T-helper 2 cell treated with Interferon-gamma antibody and Interleukin-4, amounts not matched to agents 5 μg/mL and 100 μg/mL, for 36 hours (primary cell): ENCODE measurements around the gene CLIP4.

ENCODE experiments used
- DNase-seq: peaks from one replicate; pipeline ENCODE4 v3.0.0; 2021; ENCODE audit warnings: low spot score
- H3K27ac Mint-ChIP-seq: one replicate; pipeline ENCODE4 v1.8.0; 2021; ENCODE audit warnings: mild to moderate bottlenecking, mixed read lengths
- H3K27me3 Mint-ChIP-seq: one replicate; pipeline ENCODE4 v1.8.0; 2021; ENCODE audit warnings: low read depth, mixed read lengths
- H3K36me3 Mint-ChIP-seq: one replicate; pipeline ENCODE4 v1.8.0; 2021; ENCODE audit warnings: low read depth, mixed read lengths
- H3K4me1 Mint-ChIP-seq: one replicate; pipeline ENCODE4 v1.8.0; 2021; ENCODE audit warnings: low read depth, mixed read lengths
- H3K4me3 Mint-ChIP-seq: one replicate; pipeline ENCODE4 v1.8.0; 2022; ENCODE audit warnings: mild to moderate bottlenecking, moderate library complexity, mixed read lengths
- H3K9me3 Mint-ChIP-seq: one replicate; pipeline ENCODE4 v1.8.0; 2021; ENCODE audit warnings: mixed read lengths

The CLIP4 gene

DNA sequence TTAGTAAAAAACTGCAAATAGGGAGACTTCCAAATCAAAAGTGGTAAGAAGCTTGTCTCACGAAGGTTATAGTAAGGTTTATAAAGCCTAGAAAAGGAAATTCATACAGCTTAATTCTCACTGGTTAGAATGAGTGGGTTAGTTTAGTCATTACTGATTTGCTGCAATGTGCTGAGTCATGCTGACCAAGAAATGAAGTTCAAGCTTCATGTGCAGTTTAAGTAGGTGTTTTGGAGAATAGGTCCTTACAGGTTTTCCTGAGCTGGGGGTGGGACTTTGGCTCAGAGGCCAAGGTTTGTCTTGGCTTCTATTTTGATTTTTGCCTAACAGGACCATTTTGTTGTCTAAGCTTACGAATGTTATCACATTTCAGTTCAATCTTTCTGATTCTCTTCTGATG lies 15.1 kb downstream of the CLIP4 start:
- H3K36me3 Mint-ChIP-seq = peaks cover 42% of the 10 kb centered on the region
- peak overlapping the region; percentile 26 for H3K4me3 Mint-ChIP-seq
- H3K27me3 Mint-ChIP-seq = no peaks in the 10 kb centered on the region
- peak overlapping the region; percentile 53 for H3K27ac Mint-ChIP-seq
- H3K4me1 Mint-ChIP-seq = peaks cover 29% of the 10 kb centered on the region
- H3K9me3 Mint-ChIP-seq = peaks cover 4% of the 10 kb centered on the region
- peak; percentile 39 for DNase-seq

DNA sequence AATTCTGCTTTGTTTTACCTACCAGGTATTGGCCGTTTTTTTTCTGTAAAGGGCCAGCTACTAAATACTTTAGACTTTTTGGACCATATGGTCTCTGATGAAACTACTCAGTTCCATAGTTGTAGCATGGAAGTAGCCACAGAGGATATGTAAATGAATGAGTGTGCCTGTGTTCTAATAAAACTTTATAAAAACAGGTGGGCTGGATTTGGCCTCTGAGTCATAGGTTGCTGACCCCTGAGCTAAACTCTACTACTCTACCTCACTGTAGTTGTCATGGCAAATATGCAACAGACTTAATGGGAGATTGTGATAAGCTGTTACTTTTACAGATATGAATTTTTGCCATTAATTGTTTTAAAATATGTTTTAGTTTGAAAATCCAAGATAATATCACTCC lies 19.7 kb downstream of the CLIP4 start:
- DNase-seq = no peak
- H3K9me3 Mint-ChIP-seq = peaks cover 23% of the 10 kb centered on the region
- H3K4me1 Mint-ChIP-seq = peaks cover 19% of the 10 kb centered on the region
- peaks cover 62% of the 10 kb centered on the region for H3K36me3 Mint-ChIP-seq
- H3K27ac Mint-ChIP-seq = no peak overlapping the region
- H3K27me3 Mint-ChIP-seq = no peaks in the 10 kb centered on the region
- H3K4me3 Mint-ChIP-seq = no peak overlapping the region

DNA sequence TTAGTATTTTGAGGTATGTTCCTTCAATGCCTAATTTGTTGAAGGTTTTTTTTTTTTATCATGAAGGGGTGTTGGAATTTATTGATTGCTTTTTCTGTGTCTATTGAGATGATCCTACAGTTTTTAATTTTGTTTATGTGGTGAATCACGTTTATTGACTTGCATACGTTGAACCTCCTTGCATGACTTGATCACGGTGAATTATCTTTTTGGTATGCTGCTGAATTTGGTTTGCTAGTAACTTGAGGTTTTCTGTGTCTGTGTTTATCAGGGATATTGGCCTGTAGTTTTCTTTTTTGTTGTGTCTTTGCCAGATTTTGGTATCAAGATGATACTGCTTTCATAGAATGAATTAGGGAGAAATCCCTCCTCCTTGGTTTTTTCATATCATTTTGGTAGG lies 23.9 kb downstream of the CLIP4 start:
- Mint-ChIP-seq H3K27me3 (no peaks in the 10 kb centered on the region), H3K27ac (no peak overlapping the region), H3K4me1 (peaks cover 18% of the 10 kb centered on the region), H3K36me3 (peaks cover 67% of the 10 kb centered on the region), H3K4me3 (no peak overlapping the region), H3K9me3 (peaks cover 23% of the 10 kb centered on the region)
- DNase-seq = no peak

DNA sequence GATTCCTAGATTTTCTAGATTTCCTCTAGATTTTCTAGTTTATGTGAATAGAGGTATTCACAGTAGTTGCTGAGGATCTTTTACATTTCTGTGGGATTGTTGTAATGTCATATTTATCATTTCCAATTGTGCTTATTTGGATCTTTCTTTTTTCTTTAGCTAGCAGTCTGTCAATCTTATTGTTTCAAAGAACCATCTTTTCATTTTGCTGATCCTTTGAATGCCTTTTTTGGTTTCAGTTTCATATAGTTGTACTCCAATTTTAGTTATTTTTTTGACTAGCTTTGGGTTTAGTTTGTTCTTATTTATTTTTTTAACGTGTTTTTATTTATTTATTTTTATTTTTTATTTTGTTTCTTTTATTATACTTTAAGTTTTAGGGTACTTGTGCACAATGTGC lies 24.5 kb downstream of the CLIP4 start:
- H3K36me3 Mint-ChIP-seq = peaks cover 68% of the 10 kb centered on the region
- H3K27ac Mint-ChIP-seq = peak overlapping the region; percentile 61
- H3K9me3 Mint-ChIP-seq = peaks cover 23% of the 10 kb centered on the region
- no peaks in the 10 kb centered on the region for H3K27me3 Mint-ChIP-seq
- H3K4me3 Mint-ChIP-seq = peak overlapping the region; percentile 44
- H3K4me1 Mint-ChIP-seq = peaks cover 18% of the 10 kb centered on the region
- no peak for DNase-seq

DNA sequence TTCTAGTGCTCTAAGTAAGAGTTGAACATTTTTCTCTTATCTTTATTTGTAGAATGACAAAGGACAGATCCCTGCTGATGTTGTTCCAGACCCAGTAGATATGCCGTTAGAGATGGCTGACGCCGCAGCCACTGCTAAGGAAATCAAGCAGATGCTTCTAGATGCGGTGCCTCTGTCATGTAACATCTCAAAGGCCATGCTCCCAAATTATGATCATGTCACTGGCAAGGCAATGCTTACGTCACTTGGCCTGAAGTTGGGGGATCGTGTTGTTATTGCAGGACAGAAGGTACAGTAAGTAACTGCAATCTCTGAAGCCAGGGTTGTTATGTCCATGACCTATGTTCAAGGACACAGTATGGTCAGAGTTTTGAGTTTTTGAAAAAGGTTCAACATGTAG lies 28.4 kb downstream of the CLIP4 start:
- Mint-ChIP-seq H3K9me3 (peaks cover 13% of the 10 kb centered on the region), H3K4me1 (peaks cover 18% of the 10 kb centered on the region), H3K27ac (no peak overlapping the region), H3K36me3 (peaks cover 55% of the 10 kb centered on the region), H3K27me3 (no peaks in the 10 kb centered on the region), H3K4me3 (no peak overlapping the region)
- no peak for DNase-seq

DNA sequence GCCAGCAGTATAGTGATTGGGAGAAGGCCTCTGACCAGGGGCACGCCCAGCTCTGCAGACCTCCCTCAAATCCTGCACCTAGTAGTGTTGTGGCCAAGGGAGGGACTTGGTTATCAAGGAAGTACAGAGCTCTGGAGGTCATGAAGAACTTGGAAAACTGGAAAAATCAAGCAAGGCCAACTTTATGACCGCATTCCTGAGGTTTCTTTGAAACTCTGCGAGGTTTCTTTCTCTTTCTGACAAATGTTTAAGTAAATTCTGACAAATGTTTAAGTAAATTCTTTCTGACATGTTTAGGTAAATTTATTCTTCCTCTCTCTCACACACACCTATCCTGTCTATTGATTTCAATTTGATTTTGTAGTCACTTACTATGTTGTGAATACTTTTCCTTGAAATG lies 31.0 kb downstream of the CLIP4 start:
- Mint-ChIP-seq H3K27me3 (no peaks in the 10 kb centered on the region), H3K27ac (no peak overlapping the region), H3K9me3 (no peaks in the 10 kb centered on the region), H3K4me3 (no peak overlapping the region), H3K4me1 (peaks cover 7% of the 10 kb centered on the region), H3K36me3 (peaks cover 40% of the 10 kb centered on the region)
- DNase-seq = no peak

DNA sequence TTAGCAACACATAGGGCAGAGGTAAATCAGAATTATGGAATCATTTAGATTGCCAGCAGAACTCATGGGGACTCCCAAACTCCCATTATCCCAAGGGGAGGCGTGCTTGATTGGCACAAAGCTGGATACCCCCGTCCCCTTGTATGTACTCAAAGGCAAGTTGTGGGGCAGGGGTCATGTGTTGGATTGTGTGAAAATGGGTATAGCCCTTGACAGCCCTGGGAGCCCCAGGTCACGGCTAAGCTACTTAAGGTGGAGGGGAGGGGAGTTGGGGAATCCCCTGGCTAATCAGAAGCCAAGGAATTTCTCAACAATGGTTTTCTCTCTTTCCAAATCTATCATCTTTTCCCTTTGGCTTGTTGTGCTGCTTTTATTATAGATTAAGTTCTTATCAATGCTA lies 32.7 kb downstream of the CLIP4 start:
- peaks cover 43% of the 10 kb centered on the region for H3K36me3 Mint-ChIP-seq
- H3K4me3 Mint-ChIP-seq = no peak overlapping the region
- H3K4me1 Mint-ChIP-seq = peaks cover 2% of the 10 kb centered on the region
- H3K9me3 Mint-ChIP-seq = no peaks in the 10 kb centered on the region
- DNase-seq = no peak
- no peak overlapping the region for H3K27ac Mint-ChIP-seq
- H3K27me3 Mint-ChIP-seq = no peaks in the 10 kb centered on the region

DNA sequence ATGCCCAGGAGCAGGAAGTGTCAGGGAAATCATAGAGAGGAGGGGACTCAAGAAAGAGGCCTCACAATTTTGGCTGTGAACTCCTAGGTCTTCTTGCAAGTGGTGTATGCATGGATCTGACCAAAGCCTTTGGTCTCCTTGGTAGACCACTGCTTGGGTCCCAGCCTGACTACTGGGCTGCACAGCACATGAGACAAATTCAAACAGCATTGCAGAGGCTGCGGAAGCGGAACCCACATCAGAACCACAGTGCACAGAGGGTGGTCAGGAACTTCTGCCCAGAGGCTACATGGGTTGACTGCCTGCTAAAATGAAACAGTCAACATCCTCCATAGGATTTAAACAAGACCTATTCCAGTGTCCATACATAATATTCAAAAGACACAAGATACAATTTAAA lies 39.4 kb downstream of the CLIP4 start:
- Mint-ChIP-seq H3K9me3 (no peaks in the 10 kb centered on the region), H3K4me3 (no peak overlapping the region), H3K27me3 (no peaks in the 10 kb centered on the region), H3K27ac (peak overlapping the region; percentile 46), H3K4me1 (peaks cover 2% of the 10 kb centered on the region), H3K36me3 (peaks cover 59% of the 10 kb centered on the region)
- no peak for DNase-seq

DNA sequence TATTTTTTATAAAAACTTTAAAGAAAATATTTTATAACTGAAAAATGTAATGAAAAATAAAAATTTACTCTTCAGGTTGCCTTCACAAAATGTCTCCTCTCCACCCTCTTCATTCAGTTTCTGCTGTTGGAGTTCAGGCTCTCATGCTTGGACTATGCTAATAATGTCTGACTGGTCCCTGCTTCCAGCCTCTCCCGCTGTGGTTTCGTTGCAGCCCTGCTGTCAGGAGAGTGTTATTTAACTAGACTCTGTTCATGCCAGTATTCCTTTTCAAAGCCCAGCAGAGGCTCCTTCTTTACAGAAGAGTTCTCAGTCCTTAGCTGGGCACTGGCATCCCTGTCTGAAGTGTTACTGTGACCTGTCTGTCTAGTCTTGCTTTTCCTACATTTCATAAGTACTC lies 40.4 kb downstream of the CLIP4 start:
- Mint-ChIP-seq H3K36me3 (peaks cover 61% of the 10 kb centered on the region), H3K27ac (no peak overlapping the region)

DNA sequence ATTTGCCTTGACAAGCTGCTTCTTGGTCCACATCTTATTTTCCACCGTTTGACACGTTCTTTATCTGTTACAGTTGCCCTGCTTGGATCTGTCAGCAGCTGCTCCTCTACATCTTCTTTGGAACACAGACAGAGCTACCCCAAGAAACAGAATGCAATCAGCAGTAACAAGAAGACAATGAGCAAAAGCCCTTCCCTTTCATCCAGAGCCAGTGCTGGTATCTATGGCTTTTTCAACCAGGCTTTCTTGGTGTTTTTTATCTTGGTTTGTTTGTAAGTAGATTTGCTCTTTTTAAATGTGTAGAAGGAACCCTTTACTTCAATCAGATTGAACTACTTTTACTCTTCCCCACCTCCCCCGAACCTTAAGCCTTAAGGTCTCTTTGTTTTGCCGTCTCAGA lies 41.9 kb downstream of the CLIP4 start:
- Mint-ChIP-seq H3K27ac (no peak overlapping the region), H3K4me1 (no peaks in the 10 kb centered on the region), H3K27me3 (no peaks in the 10 kb centered on the region), H3K36me3 (peaks cover 62% of the 10 kb centered on the region), H3K9me3 (no peaks in the 10 kb centered on the region), H3K4me3 (no peak overlapping the region)
- no peak for DNase-seq

More for the DNA sequence above, 40.4 kb downstream of the CLIP4 start:
- H3K9me3 Mint-ChIP-seq = no peaks in the 10 kb centered on the region
- no peak for DNase-seq
- H3K27me3 Mint-ChIP-seq = no peaks in the 10 kb centered on the region
- H3K4me1 Mint-ChIP-seq = no peaks in the 10 kb centered on the region
- no peak overlapping the region for H3K4me3 Mint-ChIP-seq

DNA sequence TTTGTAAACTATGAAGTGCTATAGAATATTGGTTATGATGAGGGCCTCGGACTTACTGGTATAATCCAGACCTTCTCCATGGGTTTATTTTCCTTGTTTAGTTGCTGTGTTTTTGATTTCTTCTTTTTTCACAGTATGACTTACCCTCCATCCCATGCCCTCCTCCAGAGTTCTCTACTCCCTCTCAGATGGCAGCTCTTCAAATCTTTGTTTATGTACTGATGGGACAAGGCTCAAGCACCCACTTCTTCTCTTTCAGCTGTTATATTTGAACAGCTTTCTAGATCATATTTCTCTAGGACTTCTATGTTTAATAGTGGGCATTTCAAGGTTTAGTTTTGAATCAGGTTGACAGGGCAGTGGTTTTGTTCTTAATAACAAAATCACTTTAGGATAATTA lies 43.9 kb downstream of the CLIP4 start:
- Mint-ChIP-seq H3K4me3 (no peak overlapping the region), H3K36me3 (peaks cover 55% of the 10 kb centered on the region), H3K9me3 (no peaks in the 10 kb centered on the region), H3K27me3 (no peaks in the 10 kb centered on the region), H3K4me1 (no peaks in the 10 kb centered on the region), H3K27ac (no peak overlapping the region)
- no peak for DNase-seq

DNA sequence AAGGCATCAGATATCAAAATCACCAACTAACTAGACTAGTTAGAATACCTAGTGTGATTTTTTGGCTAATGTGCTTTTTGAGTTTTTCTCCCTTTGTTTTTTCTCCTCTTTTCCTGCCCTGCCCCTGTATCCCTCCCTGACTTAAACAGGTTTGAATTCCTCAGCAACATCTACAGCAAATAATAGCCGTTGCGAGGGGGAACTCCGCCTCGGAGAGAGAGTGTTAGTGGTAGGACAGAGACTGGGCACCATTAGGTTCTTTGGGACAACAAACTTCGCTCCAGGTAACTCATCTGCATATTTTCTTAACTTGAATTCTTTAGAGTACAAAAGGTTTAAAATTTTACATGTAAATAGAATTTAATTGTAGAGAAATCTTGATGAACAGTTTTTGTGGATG lies 45.0 kb downstream of the CLIP4 start:
- peaks cover 45% of the 10 kb centered on the region for H3K36me3 Mint-ChIP-seq
- no peaks in the 10 kb centered on the region for H3K4me1 Mint-ChIP-seq
- no peak overlapping the region for H3K4me3 Mint-ChIP-seq
- no peaks in the 10 kb centered on the region for H3K9me3 Mint-ChIP-seq
- H3K27me3 Mint-ChIP-seq = no peaks in the 10 kb centered on the region
- H3K27ac Mint-ChIP-seq = no peak overlapping the region
- DNase-seq = no peak

DNA sequence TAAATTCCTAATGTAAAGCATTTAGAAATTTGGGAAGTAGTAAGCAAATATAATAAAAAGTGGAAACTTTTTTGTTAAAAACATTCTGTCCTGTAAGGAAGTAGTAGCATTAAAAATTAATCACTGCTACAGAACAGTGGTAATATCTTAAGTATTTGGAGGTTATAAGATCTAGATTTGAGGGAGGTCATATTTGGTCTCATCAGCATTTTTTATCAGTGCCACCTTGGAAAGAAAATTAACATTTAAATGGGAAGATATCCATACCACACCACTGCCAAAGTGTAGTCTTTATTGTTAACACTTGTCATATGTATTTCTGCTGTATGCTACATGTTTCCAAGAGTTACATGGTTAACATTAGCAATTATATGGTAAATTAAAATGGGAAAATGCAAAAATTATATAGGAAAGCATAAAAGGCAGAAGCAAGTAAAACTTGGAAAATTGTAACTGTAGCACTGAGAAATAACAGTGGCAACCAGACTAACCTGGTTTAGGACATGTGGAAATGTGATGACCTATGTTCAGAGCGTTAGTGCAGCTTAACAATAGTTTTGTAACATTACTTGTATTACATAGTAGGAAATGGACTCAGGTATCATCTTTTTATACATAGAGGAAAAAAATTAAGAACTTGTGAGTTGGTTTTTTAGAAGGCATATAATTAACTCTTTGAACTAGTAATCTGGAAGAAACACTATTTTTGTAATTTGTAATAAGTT lies 47.2 kb downstream of the CLIP4 start:
- Mint-ChIP-seq H3K27me3 (no peaks in the 10 kb centered on the region), H3K36me3 (peaks cover 37% of the 10 kb centered on the region), H3K4me1 (no peaks in the 10 kb centered on the region), H3K4me3 (no peak overlapping the region), H3K27ac (no peak overlapping the region), H3K9me3 (no peaks in the 10 kb centered on the region)
- DNase-seq = no peak

DNA sequence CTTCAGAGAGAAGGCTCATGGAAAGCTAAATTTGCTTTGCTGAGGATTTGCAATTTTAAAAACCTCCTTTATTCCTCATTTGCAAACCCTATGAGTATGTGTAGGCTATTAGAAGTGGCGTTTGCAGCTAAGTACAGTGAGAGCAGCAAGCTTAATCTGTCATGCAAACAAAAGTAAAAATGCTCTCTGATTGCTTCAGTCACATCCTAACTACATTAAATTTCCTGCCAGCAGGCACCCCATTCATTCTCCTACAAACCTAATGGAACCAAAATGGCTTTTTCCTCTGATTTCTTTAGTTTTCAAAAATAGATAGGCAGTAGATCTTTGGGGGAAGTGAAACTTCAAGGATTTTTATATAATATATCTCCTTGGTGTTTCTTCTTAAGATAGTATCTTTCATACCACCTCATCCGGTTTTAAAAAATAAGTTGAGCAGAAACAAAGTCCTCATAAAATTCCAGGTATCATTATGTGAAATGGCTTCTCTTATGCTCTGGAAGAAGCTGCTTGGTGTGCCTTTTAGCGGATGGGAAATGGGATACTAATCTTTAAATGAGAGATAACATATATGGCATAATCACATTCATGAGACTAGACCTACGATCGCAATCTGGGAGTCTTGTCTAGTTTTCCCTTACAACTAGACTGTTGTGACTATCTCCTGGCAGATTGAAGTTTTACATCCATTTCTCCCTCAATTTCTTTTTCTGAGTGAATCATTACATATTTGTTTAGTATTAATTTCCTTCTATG lies 49.1 kb downstream of the CLIP4 start:
- Mint-ChIP-seq H3K27me3 (no peaks in the 10 kb centered on the region), H3K4me3 (no peak overlapping the region), H3K9me3 (no peaks in the 10 kb centered on the region), H3K36me3 (peaks cover 30% of the 10 kb centered on the region), H3K4me1 (no peaks in the 10 kb centered on the region), H3K27ac (no peak overlapping the region)
- no peak for DNase-seq
